ENCODE data around the gene KRTAP4-11. TPM values are rescaled to one million over a fixed set of nuclear protein-coding genes. Genes with fewer than 3 reads are reported as not detected.
"Not testable (repeated sequence)": the region's sequence is repeated elsewhere in the genome, so short reads cannot be mapped to it uniquely, and the experiment has no call there.

KRTAP4-11 gene
- total RNA-seq, 2 experiments from 2014 or later: not detected

DNA sequence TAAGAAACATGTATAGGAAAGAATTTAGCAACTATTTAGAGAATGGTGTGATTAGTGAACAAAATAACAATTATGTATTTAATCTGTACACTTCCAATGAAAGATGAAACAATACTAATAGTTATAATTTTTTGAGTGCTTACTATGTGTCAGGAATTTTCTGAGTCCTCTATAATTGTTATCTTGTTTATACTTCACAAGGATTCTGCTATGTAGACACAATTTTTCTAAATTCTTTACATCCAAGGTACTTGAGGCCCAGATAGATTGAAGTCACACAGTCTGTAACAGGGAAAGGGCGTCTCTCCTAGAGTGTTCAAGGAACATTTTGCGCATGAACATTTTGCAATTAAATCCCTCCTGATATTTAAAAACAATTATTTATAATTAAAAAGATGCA, 6.9 kb upstream of the KRTAP4-11 start:
- CTCF ChIA-PET: no interaction called here
- POLR2A ChIA-PET: no interaction called here

DNA sequence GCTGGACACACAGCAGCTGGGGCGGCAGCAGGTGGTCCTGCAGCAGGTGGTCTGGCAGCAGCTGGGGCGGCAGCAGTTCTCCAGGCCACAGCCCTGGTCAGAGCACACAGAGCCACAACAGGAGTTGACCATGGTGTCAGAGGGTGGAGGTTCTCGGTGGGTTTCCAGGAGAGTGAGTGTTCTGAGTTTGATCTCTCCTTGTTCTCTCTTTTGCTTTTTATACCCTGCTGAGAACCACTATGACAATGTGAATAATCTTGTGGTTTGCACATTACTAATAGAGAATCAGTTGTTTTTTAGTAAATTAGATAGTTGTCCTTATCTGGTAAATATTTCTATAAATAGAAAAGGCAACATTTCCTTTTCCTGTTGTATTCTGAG, 5.8 kb upstream of the KRTAP4-11 start, which contains the start of gene KRTAP4-12:
TSS of gene KRTAP4-12 (minus strand) at position 192 of the 381 bp plus-strand sequence. CDS start at position 132, 60 bp downstream.
- POLR2A ChIA-PET, CTCF ChIA-PET: not testable (repeated sequence)

DNA sequence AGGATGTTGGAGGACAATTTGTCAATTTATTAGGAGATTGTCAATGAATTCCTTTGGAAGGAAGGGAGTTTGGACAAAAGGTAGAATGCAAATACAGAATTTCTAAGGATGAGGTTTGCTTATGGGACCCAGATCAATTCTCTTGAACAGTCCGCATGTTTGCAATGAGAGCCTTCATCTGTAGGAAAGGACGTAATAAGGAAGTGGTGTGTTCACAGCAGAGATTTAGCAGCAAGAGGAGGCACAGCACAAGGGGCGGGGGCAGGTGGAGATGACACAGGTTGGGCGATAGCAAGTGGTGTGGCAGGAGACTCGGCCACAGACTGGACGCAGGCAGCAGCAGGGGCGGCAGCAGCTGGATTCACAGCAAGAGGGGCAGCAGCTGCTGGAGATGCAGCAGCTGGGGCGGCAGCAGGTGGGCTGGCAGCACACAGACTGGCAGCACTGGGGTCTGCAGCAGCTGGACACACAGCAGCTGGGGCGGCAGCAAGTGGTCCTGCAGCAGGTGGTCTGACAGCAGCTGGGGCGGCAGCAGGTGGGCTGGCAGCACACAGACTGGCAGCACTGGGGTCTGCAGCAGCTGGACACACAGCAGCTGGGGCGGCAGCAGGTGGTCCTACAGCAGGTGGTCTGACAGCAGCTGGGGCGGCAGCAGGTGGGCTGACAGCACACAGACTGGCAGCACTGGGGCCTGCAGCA, 5.3 kb upstream of the KRTAP4-11 start:
- POLR2A ChIA-PET, CTCF ChIA-PET: not testable (repeated sequence)

DNA sequence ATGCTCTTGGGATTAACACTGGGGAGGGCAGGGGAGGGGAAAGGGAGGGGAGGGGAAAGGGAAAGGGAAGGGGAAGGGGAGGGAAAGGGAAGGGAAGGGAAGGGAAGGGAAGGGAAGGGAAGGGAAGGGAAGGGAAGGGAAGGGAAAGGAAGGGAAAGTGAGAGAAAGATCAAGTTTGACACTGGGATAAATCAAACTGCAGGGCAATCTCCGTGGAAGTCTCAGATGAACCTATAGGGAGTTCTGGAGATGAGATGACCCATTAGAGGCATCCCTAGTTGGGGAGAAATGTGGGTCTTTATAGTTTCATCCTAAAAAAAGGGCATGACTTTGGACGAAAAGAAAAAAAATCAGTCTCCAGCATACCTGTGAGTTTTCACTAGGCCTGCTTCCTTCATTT, 3.6 kb upstream of the KRTAP4-11 start:
- POLR2A ChIA-PET: no interaction called here
- CTCF ChIA-PET: no interaction called here

DNA sequence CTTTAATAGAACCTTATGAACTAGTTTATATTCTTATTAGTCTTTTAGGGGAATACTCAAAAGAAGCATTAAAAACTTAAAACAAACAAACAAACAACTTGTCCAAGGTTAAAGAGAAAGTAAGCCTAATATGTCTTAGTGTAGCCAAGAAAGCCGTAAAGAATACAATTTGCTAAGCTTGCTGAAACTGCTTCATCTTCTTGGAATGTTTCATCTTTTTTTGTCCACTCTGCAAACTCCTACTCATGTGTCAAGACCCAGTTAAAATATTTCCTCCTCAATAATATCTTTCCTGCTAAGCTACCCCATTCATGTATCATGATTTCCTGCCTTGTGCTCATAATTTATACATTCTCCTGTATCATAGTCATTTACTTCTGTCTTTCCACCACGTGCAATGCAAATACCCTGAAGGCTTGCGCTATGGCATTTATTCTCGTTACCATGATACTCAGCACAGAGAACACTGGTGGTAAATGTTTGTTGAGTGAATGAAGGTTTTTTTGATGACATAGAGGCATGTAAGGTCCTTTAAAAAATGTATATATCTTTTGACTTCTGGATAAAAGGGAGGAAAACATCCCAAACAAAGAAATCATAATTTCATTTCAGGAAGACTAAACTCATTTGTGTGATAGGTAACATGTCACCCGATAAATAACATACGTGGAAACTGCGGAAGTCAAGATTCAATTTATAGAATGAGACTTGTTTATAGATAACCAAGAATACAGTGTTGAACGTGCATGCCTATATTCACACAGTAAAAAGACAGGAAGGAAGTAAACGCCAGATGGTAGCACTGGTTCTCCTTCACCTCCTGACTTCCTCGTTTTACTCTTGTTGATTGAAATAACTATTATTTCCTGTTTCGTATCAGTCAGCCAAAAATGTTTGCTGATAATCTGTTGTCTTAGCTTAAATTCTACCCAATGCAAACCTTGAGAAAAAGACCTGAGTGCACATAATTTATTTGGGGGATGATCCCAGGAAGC, 1.8 kb upstream of the KRTAP4-11 start:
- CTCF ChIA-PET, POLR2A ChIA-PET: not testable (repeated sequence)

DNA sequence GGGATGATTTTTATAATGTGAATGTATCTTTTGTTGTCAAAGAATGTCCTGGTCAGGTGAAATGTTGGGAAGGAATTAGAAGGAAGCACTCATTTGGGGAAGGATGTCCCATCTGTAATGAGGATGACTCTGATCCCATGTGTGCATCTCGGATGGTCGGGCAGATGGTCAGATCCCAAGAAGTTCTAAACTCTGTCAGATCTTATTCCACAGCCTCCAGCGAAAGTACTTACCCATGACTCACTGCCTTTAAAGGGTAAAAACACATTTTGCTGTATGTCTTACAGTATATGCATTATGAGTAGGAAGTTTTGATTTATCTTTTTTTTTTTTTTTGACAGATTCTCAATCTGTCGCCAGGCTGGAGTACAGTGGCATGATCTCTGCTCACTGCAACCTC, 548 bp upstream of the KRTAP4-11 start:
- ChIA-PET POLR2A (no interaction called here), CTCF (no interaction called here)

DNA sequence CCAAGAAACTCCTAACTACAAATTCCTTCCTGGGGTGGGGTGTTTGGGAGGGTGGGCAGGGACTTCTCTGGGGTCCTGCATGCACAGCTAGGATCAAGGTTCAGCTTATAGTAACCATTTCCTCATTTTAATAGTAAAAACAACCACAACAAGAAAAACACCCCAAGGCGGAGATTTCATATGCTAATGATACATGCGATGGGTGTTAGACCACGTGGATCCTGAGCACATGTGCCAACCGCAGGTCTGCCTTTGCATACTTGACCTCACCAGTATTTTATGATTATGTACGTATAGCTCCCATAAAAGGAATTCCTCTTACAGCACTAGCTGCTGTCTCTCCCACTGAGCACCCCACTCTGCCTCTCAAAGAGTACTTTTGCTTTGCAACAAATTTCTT, 1.9 kb downstream of the KRTAP4-11 start:
- ChIA-PET POLR2A (no interaction called here), CTCF (no interaction called here)

DNA sequence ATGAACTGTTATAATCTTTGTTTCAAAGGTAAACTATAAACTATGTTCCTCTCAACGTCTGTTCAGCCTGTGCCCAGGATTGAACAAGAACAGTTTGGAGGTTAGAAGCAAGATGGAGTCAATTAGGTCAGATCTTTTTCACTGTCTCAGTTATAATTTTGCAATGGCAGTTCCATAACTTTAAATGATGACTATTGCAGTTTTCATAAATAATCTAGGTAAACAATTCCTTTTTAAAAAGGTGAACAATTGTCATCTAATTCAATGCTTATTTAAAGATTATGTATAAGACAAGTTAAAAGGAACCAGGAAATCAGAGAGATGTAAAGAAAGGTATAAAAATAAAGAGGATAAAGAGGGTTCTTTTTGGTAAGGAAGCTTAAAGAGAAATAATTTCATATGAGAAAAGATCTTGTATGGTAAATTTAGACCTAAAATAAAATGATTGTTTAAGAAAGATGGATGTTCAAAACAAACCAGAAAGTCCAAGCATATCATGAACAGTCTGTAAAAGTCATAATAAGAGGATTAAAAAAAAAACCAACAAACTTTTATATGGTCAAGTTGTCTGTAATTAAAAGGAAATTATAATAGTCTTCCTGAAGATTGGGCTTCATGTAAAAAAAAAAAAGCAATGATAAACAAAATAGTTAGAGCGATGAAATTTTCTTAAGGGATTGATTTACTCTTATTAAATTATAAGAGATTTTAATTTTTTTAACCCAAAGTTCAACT, 6.9 kb downstream of the KRTAP4-11 start:
- POLR2A ChIA-PET: no interaction called here
- CTCF ChIA-PET: no interaction called here

DNA sequence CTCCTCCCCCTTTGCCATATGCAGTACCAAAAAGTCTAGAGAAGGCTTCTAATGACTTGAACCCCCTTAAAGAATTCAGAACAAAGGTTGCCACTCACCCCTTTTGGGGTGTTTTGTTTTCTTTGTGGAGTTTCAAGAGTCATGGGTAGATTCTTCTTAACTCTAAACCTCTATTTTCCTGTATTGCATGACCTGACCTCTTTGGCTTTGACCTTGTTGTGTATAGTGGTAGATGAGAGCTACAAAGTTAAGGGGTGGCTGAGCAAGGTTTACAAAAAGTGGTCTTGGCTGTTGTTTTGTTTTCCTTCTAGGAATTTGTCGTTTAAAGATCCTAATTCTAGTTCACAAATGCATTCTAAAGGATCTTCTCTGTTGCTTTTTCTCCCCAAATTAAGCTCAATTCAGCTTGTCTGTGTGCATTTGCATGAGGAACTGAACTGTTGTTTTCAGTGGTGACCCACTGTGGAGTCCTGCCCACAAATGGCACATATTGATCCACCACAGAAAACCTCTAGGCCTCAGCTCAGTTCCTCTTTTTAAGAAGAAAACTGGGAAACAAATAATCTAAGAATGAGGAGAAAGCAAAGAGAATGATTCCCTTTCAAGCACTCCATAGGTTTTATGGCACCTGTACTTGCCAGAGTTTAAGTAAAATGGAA, 9.3 kb downstream of the KRTAP4-11 start:
- CTCF ChIA-PET: not testable (repeated sequence)

DNA sequence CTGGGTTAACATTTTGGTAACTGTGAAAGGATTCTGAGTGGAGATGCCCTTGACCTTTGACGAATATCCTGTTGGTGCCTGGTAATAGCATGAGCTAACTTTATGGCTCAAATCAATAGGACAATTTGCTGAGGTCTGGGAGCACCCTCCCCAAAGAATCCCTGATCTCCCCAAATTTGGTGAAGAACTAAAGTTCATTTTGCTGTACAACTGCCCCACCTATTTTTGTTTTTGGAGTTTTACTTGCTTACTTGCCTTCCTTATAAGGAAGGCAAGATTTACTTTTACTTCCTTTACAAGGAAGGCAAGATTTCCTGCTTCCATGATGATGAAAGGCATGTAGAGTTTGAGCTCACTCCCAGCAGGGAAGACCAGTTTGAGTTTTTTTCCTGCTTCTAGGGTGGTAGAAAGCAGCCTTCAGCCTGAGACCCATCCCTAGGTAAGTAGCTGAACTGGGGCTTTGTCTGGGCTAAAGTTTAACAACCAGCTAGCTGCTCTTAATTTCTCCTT, 10.2 kb downstream of the KRTAP4-11 start:
- CTCF ChIA-PET: no interaction called here
- POLR2A ChIA-PET: no interaction called here

More for the DNA sequence above, 9.3 kb downstream of the KRTAP4-11 start:
- POLR2A ChIA-PET: not testable (repeated sequence)

DNA sequence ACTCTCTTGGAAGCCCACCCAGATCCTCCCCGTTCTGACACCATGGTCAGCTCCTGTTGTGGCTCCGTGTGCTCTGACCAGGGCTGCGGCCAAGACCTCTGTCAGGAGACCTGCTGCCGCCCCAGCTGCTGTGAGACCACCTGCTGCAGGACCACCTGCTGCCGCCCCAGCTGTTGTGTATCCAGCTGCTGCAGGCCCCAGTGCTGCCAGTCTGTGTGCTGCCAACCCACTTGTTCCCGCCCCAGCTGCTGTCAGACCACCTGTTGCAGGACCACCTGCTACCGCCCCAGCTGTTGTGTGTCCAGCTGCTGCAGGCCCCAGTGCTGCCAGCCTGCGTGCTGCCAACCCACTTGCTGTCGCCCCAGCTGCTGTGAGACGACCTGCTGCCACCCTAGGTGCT, 12.8 kb downstream of the KRTAP4-11 start, which contains the start of gene KRTAP4-9:
TSS of gene KRTAP4-9 (plus strand) at position 43 of the 400 bp plus-strand sequence. CDS start at position 43, 0 bp downstream.
- POLR2A ChIA-PET, CTCF ChIA-PET: not testable (repeated sequence)

DNA sequence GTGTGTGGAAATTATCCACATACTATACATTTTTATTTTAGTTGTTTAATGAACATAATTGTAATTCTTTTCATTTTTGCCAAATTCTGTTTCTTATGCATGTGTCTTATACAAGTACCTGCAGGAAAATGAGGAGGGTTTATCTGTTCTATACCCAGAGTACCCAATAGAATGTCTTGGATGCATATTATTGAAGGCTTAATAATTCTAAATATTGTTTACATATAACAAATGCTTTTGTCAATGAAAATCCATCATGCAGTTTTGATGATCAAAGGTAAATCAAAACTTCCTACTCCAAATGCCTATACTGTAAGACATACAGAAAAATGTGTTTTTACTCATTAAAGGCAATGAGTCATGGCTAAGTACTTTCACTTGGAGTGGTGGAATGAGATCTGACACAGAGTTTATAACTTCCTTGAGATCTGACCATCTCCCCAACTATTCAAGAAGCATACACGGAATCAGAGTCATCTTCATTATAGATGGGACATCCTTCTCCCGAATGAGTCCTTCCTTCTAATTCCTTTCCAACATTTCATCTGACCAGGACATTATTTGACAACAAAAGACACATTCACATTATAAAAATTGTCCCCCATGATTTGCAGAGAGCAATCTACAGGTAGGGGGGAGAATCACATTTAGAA, 13.7 kb downstream of the KRTAP4-11 start:
- CTCF ChIA-PET, POLR2A ChIA-PET: not testable (repeated sequence)

DNA sequence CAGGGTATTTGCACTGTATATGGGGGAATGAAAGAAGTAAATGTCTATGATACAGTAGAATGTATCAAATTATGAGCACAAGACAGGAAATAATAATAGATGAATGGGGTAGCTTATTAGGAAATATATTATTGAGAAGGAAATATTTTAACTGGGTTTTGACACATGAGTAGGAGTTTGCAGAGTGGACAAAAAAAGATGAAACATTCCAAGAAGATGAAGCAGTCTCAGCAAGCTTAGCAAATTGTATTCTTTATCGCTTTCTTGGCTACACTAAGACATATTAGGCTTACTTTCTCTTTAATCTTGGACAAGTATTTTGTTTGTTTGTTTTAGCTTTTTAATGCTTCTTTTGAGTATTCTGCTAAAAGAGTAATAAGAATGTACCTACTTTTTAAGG, 14.3 kb downstream of the KRTAP4-11 start:
- POLR2A ChIA-PET: no interaction called here

DNA sequence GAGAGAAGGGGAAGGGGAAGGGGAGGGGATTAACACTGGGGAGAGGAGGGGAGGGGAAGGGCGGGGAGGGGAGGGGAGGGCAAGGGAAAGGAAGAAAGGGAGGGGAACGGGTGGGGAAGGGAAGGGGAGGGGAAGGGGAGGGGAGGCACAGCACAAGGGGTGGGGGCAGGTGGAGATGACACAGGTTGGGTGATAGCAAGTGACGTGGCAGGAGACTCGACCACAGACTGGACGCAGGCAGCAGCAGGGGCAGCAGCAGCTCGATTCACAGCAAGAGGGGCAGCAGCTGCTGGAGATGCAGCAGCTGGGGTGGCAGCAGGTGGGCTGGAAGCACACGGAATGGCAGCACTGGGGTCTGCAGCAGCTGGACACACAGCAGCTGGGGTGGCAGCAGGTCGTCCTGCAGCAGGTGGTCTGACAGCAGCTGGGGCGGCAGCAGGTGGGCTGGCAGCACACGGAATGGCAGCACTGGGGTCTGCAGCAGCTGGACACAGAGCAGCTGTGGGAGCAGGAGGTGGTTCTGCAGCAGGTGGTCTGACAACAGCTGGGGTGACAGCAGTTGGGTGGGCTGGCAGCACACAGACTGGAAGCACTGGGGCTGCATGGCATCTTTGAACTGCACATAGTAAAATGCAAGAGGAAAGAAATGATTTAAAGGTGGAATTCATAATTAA, 16.4 kb downstream of the KRTAP4-11 start, which contains the start of gene KRTAP4-16:
TSS of gene KRTAP4-16 (minus strand) at position 624 of the 674 bp plus-strand sequence. CDS start at position 624, 0 bp downstream.
- CTCF ChIA-PET: no interaction called here
- POLR2A ChIA-PET: no interaction called here

More for the DNA sequence above, 14.3 kb downstream of the KRTAP4-11 start:
- CTCF ChIA-PET: no interaction called here

DNA sequence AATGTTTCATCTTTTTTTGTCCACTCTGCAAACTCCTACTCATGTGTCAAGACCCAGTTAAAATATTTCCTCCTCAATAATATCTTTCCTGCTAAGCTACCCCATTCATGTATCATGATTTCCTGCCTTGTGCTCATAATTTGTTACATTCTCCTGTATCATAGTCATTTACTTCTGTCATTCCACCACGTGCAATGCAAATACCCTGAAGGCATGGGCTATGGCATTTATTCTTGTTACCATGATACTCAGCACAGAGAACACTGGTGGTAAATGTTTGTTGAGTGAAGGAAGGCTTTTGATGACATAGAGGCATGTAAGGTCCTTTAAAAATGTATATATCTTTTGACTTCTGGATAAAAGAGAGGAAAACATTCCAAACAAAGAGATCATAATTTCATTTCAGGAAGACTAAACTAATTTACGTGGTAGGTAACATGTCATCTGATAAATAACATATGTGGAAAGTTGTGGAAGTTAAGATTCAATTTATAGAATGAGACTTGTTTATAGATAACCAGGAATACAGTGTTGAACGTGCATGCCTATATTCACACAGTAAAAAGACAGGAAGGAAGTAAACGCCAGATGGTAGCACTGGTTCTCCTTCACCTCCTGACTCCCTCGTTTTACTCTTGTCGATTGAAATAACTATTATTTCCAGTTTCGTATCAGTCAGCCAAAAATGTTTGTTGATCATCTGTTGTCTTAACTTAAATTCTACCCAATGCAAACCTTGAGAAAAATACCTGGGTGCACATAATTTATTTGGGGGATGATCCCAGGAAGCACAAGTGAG, 18.3 kb downstream of the KRTAP4-11 start:
- POLR2A ChIA-PET, CTCF ChIA-PET: not testable (repeated sequence)

DNA sequence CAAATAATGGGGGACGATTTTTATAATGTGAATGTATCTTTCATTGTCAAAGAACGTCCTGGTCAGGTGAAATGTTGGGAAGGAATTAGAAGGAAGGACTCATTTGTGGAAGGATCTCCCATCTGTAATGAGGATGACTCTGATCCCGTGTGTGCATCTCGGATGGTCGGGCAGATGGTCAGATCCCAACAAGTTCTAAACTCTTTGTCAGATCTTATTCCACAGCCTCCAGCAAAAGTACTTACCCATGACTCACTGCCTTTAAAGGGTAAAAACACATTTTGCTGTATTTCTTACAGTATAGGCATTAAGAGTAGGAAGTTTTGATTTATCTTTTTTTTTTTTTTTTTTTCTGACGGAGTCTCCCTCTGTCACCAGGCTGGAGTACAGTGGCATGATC, 19.7 kb downstream of the KRTAP4-11 start:
- ChIA-PET POLR2A (no interaction called here), CTCF (no interaction called here)

DNA sequence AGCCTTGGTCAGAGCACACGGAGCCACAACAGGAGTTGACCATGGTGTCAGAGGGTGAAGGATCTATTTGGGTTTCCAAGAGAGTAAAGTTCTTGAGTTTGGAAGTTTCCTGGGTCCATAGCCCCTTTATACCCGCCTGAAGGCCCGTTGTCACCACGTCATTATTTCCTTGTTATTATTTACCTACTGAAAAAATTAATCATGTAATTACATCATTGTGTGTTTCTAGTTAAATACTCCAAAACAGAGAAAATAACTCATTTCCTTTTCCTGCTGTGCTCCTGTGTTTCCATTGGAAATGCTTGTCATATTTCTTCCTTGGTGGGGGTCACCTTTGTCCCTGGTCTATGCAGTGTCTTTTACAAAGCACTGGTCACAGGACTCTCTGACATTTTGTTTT, 20.1 kb downstream of the KRTAP4-11 start, which contains the start of gene KRTAP4-8:
TSS of gene KRTAP4-8 (minus strand) at position 101 of the 400 bp plus-strand sequence. CDS start at position 43, 58 bp downstream.
- ChIA-PET CTCF (no interaction called here), POLR2A (no interaction called here)

DNA sequence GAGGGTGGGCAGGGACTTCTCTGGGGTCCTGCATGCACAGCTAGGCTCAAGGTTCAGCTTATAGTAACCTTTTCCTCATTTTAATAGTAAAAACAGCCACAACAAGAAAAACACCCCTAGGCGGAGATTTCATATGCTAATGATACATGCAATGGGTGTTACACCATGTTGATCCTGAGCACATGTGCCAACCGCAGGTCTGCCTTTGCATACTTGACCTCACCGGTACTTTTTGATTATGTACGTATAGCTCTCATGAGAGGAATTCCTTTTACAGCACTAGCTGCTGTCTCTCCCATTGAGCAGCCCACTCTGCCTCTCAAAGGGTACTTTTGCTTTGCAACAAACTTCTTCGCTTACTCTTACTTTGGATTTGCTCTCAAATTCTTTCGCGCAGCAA, 22.1 kb downstream of the KRTAP4-11 start:
- ChIA-PET CTCF (no interaction called here), POLR2A (no interaction called here)

Measured in activated CD8-positive, alpha-beta memory T cell treated with anti-CD3 and anti-CD28 coated beads for 36 hours (primary cell).